HepG2 (cell line): ENCODE results near the gene SNX30. TPM values are rescaled to one million over a fixed set of nuclear protein-coding genes. Genes with fewer than 3 reads are reported as not detected.

ENCODE experiments used
- ARID5B ChIP-seq: IDR thresholded peaks from 2 replicates; pipeline ENCODE4 v1.4.0; 2020; ENCODE audit warnings: mild to moderate bottlenecking, missing genetic modification reagents
- EED ChIP-seq: sonication (generic); formaldehyde crosslinking; IDR thresholded peaks from 2 replicates; pipeline ENCODE4 v1.5.0; 2020; ENCODE audit warnings: mild to moderate bottlenecking, missing genetic modification reagents
- HDAC1 ChIP-seq: sonication (generic); formaldehyde crosslinking; IDR thresholded peaks from 2 replicates; pipeline ENCODE4 v1.5.1; 2020; ENCODE audit warnings: mild to moderate bottlenecking, missing genetic modification reagents
- HMGXB4 ChIP-seq, 2 experiments: sonication (generic) in 1 of 2; formaldehyde crosslinking in 1 of 2; IDR thresholded peaks; 2 replicates each; pipeline versions ENCODE4 v1.4.0 to v1.6.1; 2018 to 2020; ENCODE audit warnings: missing genetic modification reagents in 2 of 2, borderline replicate concordance in 1 of 2, low read depth in 1 of 2, mild to moderate bottlenecking in 1 of 2, missing biosample characterization in 1 of 2
- HOMEZ ChIP-seq: IDR thresholded peaks from 2 replicates; pipeline ENCODE4 v1.6.1; 2016; ENCODE audit warnings: low read depth
- IRF2 ChIP-seq: IDR thresholded peaks from 2 replicates; pipeline ENCODE4 v1.6.1; 2018; ENCODE audit warnings: missing genetic modification reagents, missing compliant biosample characterization
- MED1 ChIP-seq: sonication (generic); formaldehyde crosslinking; IDR thresholded peaks from 2 replicates; pipeline ENCODE4 v1.4.0; 2020; ENCODE audit warnings: missing genetic modification reagents
- NCOR1 ChIP-seq: fragments of 200-600 bp; sonication (generic); IDR thresholded peaks from 2 replicates; pipeline ENCODE4 v1.7.0; 2017; ENCODE audit warnings: antibody characterized with exemption, low read length, borderline replicate concordance
- RXRB ChIP-seq: IDR thresholded peaks from 2 replicates; pipeline ENCODE4 v1.6.1; 2016; ENCODE audit warnings: borderline replicate concordance, missing genetic modification reagents, missing compliant biosample characterization
- SALL1 ChIP-seq: sonication (generic); formaldehyde crosslinking; IDR thresholded peaks from 2 replicates; pipeline ENCODE4 v1.8.0; 2022; ENCODE audit warnings: mild to moderate bottlenecking, missing genetic modification reagents
- ZNF646 ChIP-seq: sonication (generic); formaldehyde crosslinking; IDR thresholded peaks from 2 replicates; pipeline ENCODE4 v1.9.0; 2021; ENCODE audit warnings: mild to moderate bottlenecking, missing genetic modification reagents
- ZNF749 ChIP-seq: sonication (generic); formaldehyde crosslinking; IDR thresholded peaks from 2 replicates; pipeline ENCODE4 v1.8.0; 2022; ENCODE audit warnings: mild to moderate bottlenecking, missing genetic modification reagents, moderate library complexity, borderline replicate concordance
- polyA plus RNA-seq, 8 experiments: library from polyadenylated mRNA; depleted of rRNA in 3 of 8; stranded (reverse) in 7 of 8; unstranded in 1 of 8; fragments of >200 nt; fragmentation: Illumina TruSeq in 4 of 8; extraction: Trizol in 4 of 8; gene quantifications; 2 replicates each; pipeline versions ENCODE4 v1.2.1 to v1.2.3, GENCODE V29; 2011 to 2016; ENCODE audit warnings: low read depth in 4 of 8, missing spikeins in 1 of 8, mixed read lengths in 1 of 8; ENCODE audit not compliant: insufficient read depth in 1 of 8
- total RNA-seq, 5 experiments: library from RNA; depleted of rRNA; stranded (reverse); fragments of >200 nt; fragmentation: Illumina TruSeq; extraction: Trizol; gene quantifications; 2 replicates each; pipeline ENCODE4 v1.2.3, GENCODE V29; 2016; ENCODE audit warnings: low read depth in 1 of 5

The SNX30 gene
- total and polyA plus RNA-seq, 2 of the 13 experiments (the other 11 are each of a cell fraction or from before 2014, with no cell fraction given), result 4.4 to 12.4 TPM

GRCh38 chr9:112869917-112870316 lies 119.4 kb downstream of the SNX30 start (continued):
- peak; percentile 42; the same call in 1 of the 2 replicates for TF ChIP-seq SALL1 (CRISPR knock-in tag)
- TF ChIP-seq HOMEZ (CRISPR knock-in tag), result peak; percentile 70; the same call in 1 of the 2 replicates
- no peak for TF ChIP-seq MED1 (CRISPR knock-in tag)
- 0 out of 2 replicates have a peak, but pooled peaks have one; percentile 9 for TF ChIP-seq RXRB
- TF ChIP-seq ZNF646 (CRISPR knock-in tag), result 0 out of 2 replicates have a peak, but pooled peaks have one; percentile 42
- TF ChIP-seq ZNF749 (CRISPR knock-in tag), result no peak
- peak; percentile 19; the same call in 1 of the 2 replicates for TF ChIP-seq NCOR1
- TF ChIP-seq ARID5B, result peak; percentile 70; the same call in 1 of the 2 replicates
- TF ChIP-seq IRF2 (CRISPR knock-in tag), result 0 out of 2 replicates have a peak, but pooled peaks have one; percentile 31
- no peak for TF ChIP-seq EED
- TF ChIP-seq HDAC1 (CRISPR knock-in tag), result peak; percentile 43; the same call in 1 of the 2 replicates
- TF ChIP-seq HMGXB4 (CRISPR knock-in tag; IDR thresholded peaks at IDR 0.05; ENCODE audit: borderline replicate concordance in 1 of 2, low read depth in 1 of 2), result no peak
